BLaER1 treated with 17β-estradiol and CSF1 and Interleukin-3, amounts not matched to agents 10 nM and 100 nM (cell line): ENCODE data around the gene TMEM243.

Source experiments
- H3K27ac ChIP-seq, 11 experiments: shearing (Covaris generic); formaldehyde crosslinking; 2 replicates each; pipeline ENCODE4 v1.8.1; 2022
- H3K27me3 ChIP-seq, 11 experiments: shearing (Covaris generic); formaldehyde crosslinking; 2 replicates each; pipeline ENCODE4 v1.8.1; 2022
- H3K36me3 ChIP-seq, 11 experiments: shearing (Covaris generic); formaldehyde crosslinking; 2 replicates each; pipeline ENCODE4 v1.8.1; 2022
- H3K4me1 ChIP-seq, 10 experiments: shearing (Covaris generic); formaldehyde crosslinking; 2 replicates each; pipeline ENCODE4 v1.8.1; 2022
- H3K4me2 ChIP-seq, 11 experiments: shearing (Covaris generic); formaldehyde crosslinking; 2 replicates each; pipeline ENCODE4 v1.8.1; 2022
- H3K4me3 ChIP-seq, 10 experiments: shearing (Covaris generic); formaldehyde crosslinking; 2 replicates each; pipeline ENCODE4 v1.8.1; 2022
- H3K9ac ChIP-seq, 11 experiments: shearing (Covaris generic); formaldehyde crosslinking; 2 replicates each; pipeline ENCODE4 v1.8.1; 2022
- H3K9me3 ChIP-seq, 11 experiments: shearing (Covaris generic); formaldehyde crosslinking; replicated peaks in 1 of 11; 2 replicates each; pipeline ENCODE4 v1.8.1; 2022
- H4K20me1 ChIP-seq, 11 experiments: shearing (Covaris generic); formaldehyde crosslinking; 2 replicates each; pipeline ENCODE4 v1.8.1; 2022
- Cebpa-rat ChIP-seq, 11 experiments: shearing (Covaris generic); IDR thresholded peaks; 2 replicates each; pipeline ENCODE4 v1.8.1; 2022

Gene TMEM243

DNA sequence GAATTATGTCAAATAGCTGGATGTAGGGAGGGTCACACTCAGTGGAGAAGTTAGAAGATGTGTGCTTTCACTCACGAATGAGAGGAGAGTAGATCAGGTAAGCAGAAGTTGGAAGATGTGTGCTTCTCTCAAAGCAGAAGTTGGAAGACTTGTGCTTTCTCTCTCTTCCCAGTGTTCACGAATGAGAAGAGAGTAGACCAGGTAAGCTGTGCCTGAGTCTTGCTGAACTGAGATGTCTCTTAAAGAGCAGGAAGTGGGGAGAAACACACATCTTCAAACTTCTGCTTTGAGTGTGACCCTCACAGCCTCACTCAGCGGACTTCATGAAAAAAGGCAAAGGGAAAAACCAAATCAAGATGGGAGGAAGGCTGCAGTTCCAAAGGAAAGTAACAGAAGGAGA lies 7.0 kb upstream of the TMEM243 start:
- Histone ChIP-seq H3K9ac (no peak overlapping the region), H3K36me3 (no peaks in the 10 kb centered on the region), H3K4me3 (no peak overlapping the region), H3K4me1 (no peaks in the 10 kb centered on the region), H3K27me3 (no peaks in the 10 kb centered on the region), H3K27ac (no peak overlapping the region), H3K9me3 (peaks cover 14 to 19% (median 15%) of the 10 kb centered on the region in 11 experiments; a peak in 21 of 22 replicates), H3K4me2 (no peak overlapping the region), H4K20me1 (no peaks in the 10 kb centered on the region)
- TF ChIP-seq Cebpa-rat (IDR thresholded peaks at IDR 0.05) = no peak

- no peaks in the 10 kb centered on the region for H3K36me3 ChIP-seq
- H3K27ac ChIP-seq = no peak overlapping the region
- H4K20me1 ChIP-seq = no peaks in the 10 kb centered on the region
- H3K4me2 ChIP-seq = no peak overlapping the region
- peaks cover 0 to 6% (median 5%) of the 10 kb centered on the region in 10 experiments; a peak in 15 of 20 replicates for H3K4me1 ChIP-seq
- H3K9ac ChIP-seq = no peak overlapping the region
- no peaks in the 10 kb centered on the region for H3K27me3 ChIP-seq
- H3K9me3 ChIP-seq = peaks cover 6 to 12% (median 8%) of the 10 kb centered on the region in 11 experiments; a peak in 20 of 22 replicates
- H3K4me3 ChIP-seq = no peak overlapping the region
- TF ChIP-seq Cebpa-rat (IDR thresholded peaks at IDR 0.05) = no peak
Measured at GRCh38 chr7:87225696-87226095, 6.2 kb upstream of the TMEM243 start.

DNA sequence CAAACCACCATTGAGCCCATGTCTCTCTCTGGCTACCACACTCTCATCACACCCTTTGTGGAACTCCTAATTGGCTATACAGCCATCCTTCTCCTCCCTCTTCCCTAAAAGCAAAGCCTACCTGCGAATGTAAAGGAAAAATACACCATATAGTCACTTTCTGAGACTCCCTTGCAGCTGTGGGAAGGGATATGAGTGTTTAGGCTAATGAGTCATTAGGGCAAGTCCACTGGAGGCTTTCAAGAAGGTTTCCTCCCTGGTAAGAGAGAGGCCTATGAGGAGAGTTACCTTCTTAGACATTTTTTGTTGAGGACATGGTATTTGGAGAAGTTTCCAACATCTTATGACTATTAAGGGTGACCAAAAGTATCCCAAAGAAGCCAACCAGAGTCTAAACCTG lies 4.1 kb upstream of the TMEM243 start:
- no peaks in the 10 kb centered on the region for H3K36me3 ChIP-seq
- H3K4me2 ChIP-seq = no peak overlapping the region
- H3K9ac ChIP-seq = no peak overlapping the region
- TF ChIP-seq Cebpa-rat (IDR thresholded peaks at IDR 0.05) = no peak
- H3K4me3 ChIP-seq = no peak overlapping the region
- peaks cover 0 to 8% (median 7%) of the 10 kb centered on the region in 10 experiments; a peak in 15 of 20 replicates for H3K4me1 ChIP-seq
- H3K9me3 ChIP-seq = no peaks in the 10 kb centered on the region
- H3K27me3 ChIP-seq = no peaks in the 10 kb centered on the region
- H3K27ac ChIP-seq = no peak overlapping the region
- H4K20me1 ChIP-seq = peaks cover 0 to 8% (median 0%) of the 10 kb centered on the region in 11 experiments; a peak in 3 of 22 replicates

DNA sequence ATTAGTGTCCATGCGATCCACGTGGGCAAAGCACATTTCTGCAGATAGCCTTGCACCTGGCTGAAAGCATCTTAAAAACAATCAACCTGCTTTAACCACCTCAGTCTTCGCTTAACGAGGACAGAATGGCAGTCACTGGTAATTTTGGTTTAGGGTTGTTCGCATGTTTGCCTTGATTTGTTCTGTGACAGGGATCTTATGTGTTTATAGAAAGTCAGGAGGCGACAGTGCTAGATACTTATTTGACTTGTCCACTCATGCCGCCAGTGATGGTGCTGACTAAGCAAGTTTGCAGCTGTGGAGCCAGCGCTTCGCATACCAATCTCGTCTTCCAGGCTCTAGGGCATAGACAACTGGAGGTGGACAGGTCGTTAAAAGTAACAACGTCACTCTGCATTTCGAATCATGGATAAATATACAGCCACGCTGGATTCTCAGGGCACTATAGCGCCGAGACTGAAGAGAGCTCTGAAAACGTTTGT lies 1.2 kb upstream of the TMEM243 start:
- Histone ChIP-seq H3K9me3 (no peaks in the 10 kb centered on the region), H3K27ac (peak overlapping the region in 9 of 11 experiments; percentile 95 to 98 (median 97); a peak in 9 of 22 replicates), H3K4me1 (peaks cover 27 to 36% (median 33%) of the 10 kb centered on the region in 10 experiments), H3K27me3 (no peaks in the 10 kb centered on the region), H3K9ac (peak overlapping the region in 9 of 11 experiments; percentile 94 to 98 (median 97); a peak in 15 of 22 replicates), H4K20me1 (peaks cover 3 to 37% (median 17%) of the 10 kb centered on the region in 11 experiments; a peak in 13 of 22 replicates), H3K4me2 (peak overlapping the region; percentile 74 to 99 (median 97)), H3K4me3 (peak overlapping the region; percentile 85 to 97 (median 94)), H3K36me3 (peaks cover 0 to 10% (median under 1%) of the 10 kb centered on the region in 11 experiments; a peak in 3 of 22 replicates)
- no peak for TF ChIP-seq Cebpa-rat (IDR thresholded peaks at IDR 0.05)

DNA sequence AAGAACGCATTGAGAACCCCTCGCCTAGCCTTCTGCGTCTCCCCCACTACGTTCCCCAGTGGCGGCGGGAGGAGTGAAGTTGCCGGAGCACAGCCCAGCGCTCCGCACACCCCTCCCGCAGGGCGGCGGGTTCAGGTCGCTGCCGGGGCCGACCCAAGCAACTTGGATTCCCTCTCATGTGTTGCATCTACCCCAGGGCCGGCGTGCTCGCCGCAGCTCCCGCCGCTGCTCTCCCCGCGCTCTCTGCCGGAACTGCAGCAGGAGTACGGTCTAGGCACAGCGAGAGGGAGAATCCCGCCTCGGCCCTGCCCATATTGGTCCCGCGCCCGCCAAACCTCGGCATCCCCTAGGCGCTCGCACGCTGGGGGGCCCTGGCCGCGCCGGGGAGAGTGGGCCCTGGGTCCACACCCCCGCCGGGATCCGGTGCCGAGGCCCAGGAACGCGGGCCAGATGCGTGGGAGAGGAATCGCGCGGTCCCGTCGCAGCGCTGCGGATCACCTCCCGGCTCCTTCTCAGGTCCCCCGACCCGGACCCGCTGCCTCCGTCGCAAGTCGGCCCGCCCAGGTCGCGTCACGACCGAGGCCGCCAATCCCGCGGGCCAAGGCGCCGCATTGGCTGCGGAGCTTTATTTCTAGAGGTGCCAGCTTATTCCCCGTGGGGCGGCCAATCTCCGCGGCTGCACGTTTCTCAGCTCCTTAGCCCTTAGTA lies 648 bp upstream of the TMEM243 start:
- TF ChIP-seq Cebpa-rat (IDR thresholded peaks at IDR 0.05) = no peak
- Histone ChIP-seq H3K27me3 (no peaks in the 10 kb centered on the region), H4K20me1 (peaks cover 3 to 41% (median 22%) of the 10 kb centered on the region in 11 experiments; a peak in 14 of 22 replicates), H3K4me2 (peak overlapping the region; percentile 74 to 99 (median 97)), H3K4me1 (peaks cover 33 to 42% (median 39%) of the 10 kb centered on the region in 10 experiments), H3K4me3 (peak overlapping the region; percentile 85 to 97 (median 94)), H3K27ac (peak overlapping the region; percentile 76 to 98 (median 96)), H3K9ac (peak overlapping the region; percentile 91 to 98 (median 97)), H3K36me3 (peaks cover 0 to 16% (median 3%) of the 10 kb centered on the region in 11 experiments; a peak in 4 of 22 replicates), H3K9me3 (no peaks in the 10 kb centered on the region)

DNA sequence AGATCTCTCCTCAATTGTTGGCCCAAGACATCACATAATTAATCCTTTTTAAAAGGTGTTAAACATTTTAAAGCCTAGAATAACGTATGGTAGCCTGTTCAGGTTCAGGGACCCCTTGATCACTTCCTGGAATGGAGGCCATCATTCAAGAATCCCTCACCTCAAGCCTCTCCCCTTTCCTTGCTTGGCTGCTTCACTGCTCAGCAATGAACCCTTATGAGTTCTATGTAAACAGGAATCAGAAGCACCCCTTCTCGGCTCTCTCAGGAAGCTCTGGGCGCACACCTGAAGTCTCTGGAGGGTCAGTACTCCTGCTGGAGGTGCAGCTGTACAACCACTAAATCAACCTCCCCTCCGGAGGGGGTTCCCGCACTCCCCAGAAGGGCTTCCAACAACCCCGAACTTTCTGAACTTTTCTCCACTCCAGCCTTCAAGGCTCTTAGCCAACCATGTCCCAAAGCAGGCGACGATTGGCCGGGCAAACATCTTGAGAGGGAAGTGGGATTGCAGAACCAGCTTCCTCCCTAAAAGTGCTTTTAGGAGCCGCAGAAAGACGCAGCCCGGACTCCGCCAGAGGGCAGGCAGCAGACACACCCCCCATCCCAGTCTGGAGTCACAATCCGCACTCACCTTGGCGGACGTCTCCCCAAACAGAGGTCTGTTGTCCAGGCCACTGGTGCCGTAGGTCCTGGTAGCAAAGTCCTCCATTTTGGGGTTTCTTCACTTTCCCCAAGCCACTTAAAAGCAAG lies 562 bp downstream of the TMEM243 start:
- peak in 4 of 11 experiments; percentile 35 to 60 (median 52); a peak in 6 of 22 replicates for TF ChIP-seq Cebpa-rat (IDR thresholded peaks at IDR 0.05)
- Histone ChIP-seq H3K36me3 (peaks cover 0 to 20% (median 4%) of the 10 kb centered on the region in 11 experiments; a peak in 4 of 22 replicates), H3K4me1 (peaks cover 45 to 54% (median 51%) of the 10 kb centered on the region in 10 experiments), H3K27ac (peak overlapping the region; percentile 76 to 98 (median 96)), H4K20me1 (peaks cover 15 to 53% (median 32%) of the 10 kb centered on the region in 11 experiments; a peak in 18 of 22 replicates), H3K27me3 (no peaks in the 10 kb centered on the region), H3K9ac (peak overlapping the region; percentile 91 to 98 (median 97)), H3K4me3 (peak overlapping the region; percentile 85 to 97 (median 94)), H3K4me2 (peak overlapping the region; percentile 92 to 99 (median 97)), H3K9me3 (no peaks in the 10 kb centered on the region)

GRCh38 chr7:87217983-87218653 lies 1.4 kb downstream of the TMEM243 start:
- H3K9ac ChIP-seq = peak overlapping the region; percentile 91 to 98 (median 97)
- peak overlapping the region; percentile 76 to 98 (median 96); a peak in 21 of 22 replicates for H3K27ac ChIP-seq
- peaks cover 0 to 23% (median 4%) of the 10 kb centered on the region in 11 experiments; a peak in 8 of 22 replicates for H3K36me3 ChIP-seq
- H3K4me3 ChIP-seq = peak overlapping the region; percentile 85 to 97 (median 94)
- H3K4me1 ChIP-seq = peaks cover 53 to 63% (median 60%) of the 10 kb centered on the region in 10 experiments
- H3K4me2 ChIP-seq = peak overlapping the region; percentile 92 to 99 (median 97)
- no peaks in the 10 kb centered on the region for H3K27me3 ChIP-seq
- no peak for TF ChIP-seq Cebpa-rat (IDR thresholded peaks at IDR 0.05)
- H3K9me3 ChIP-seq = no peaks in the 10 kb centered on the region
- peaks cover 23 to 62% (median 40%) of the 10 kb centered on the region in 11 experiments; a peak in 19 of 22 replicates for H4K20me1 ChIP-seq
